GM18870 (cell line): Measurements from ENCODE around the gene MFGE8.

Experiments
- ATAC-seq: cut with Tn5 transposase; IDR thresholded peaks from one replicate; pipeline ENCODE4 v1.9.1; 2021; ENCODE audit warnings: moderate library complexity; ENCODE audit not compliant: unreplicated experiment

MFGE8 gene

GRCh38 chr15:88874684-88875083 is 38.5 kb downstream of the MFGE8 start:
- ATAC-seq, result no peak

- ATAC-seq, result no peak
These were observed 38.9 kb downstream of the MFGE8 start for GRCh38 chr15:88874275-88874674.

GRCh38 chr15:88873786-88874185 is 39.4 kb downstream of the MFGE8 start:
- no peak for ATAC-seq

- ATAC-seq, result no peak
These were observed 40.5 kb downstream of the MFGE8 start for GRCh38 chr15:88872706-88873105.

- ATAC-seq, result no peak
These were observed 41.1 kb downstream of the MFGE8 start for GRCh38 chr15:88872106-88872505.

- ATAC-seq, result no peak
These were observed 41.9 kb downstream of the MFGE8 start for GRCh38 chr15:88871313-88871712.

GRCh38 chr15:88866295-88866881 is 46.8 kb downstream of the MFGE8 start:
- no peak for ATAC-seq

- no peak for ATAC-seq
These were observed 47.6 kb downstream of the MFGE8 start for GRCh38 chr15:88865498-88866099.

- ATAC-seq, result no peak
These were observed 48.2 kb downstream of the MFGE8 start for GRCh38 chr15:88864861-88865497.

- no peak for ATAC-seq
These were observed 49.8 kb downstream of the MFGE8 start for GRCh38 chr15:88863412-88863811.

- no peak for ATAC-seq
These were observed 53.0 kb downstream of the MFGE8 start for GRCh38 chr15:88860212-88860611.

- no peak for ATAC-seq
These were observed 53.6 kb downstream of the MFGE8 start for GRCh38 chr15:88859550-88859949.

- ATAC-seq, result no peak
These were observed 54.2 kb downstream of the MFGE8 start for GRCh38 chr15:88858934-88859333.

GRCh38 chr15:88852476-88852875 is 60.7 kb downstream of the MFGE8 start:
- no peak for ATAC-seq

- no peak for ATAC-seq
These were observed 63.7 kb downstream of the MFGE8 start for GRCh38 chr15:88849376-88850072.
